DLD1 (cell line): ENCODE results near the gene PGPEP1.
"Not testable (repeated sequence)": the region's sequence is repeated elsewhere in the genome, so short reads cannot be mapped to it uniquely, and the experiment has no call there.

Experiments
- in situ Hi-C: cut with HindIII; loops from 2 replicates; pipeline ENCODE4 v1.10.0; 2017; ENCODE audit warnings: low sequenced_read_pairs

PGPEP1 gene

DNA sequence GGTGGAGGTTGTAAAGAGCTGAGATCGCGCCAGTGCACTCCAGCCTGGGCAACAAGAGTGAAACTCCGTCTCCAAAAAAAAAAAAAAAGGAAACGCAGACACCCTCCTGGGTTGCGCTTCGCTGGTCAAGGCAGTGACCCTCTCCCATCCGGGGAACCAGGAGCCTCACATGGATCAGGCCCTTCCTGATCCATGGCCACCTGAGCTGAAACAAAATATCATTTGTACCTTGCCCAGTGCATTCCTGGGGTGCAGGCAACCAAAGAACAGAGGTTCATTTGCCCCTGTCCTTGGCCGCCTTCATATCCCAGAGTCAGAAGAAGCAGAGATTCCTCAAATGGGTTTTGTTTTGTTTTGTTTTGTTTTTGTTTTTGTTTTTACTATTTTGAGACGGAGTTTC lies 9.5 kb upstream of the PGPEP1 start:
- in situ Hi-C loops, result no loop called here

DNA sequence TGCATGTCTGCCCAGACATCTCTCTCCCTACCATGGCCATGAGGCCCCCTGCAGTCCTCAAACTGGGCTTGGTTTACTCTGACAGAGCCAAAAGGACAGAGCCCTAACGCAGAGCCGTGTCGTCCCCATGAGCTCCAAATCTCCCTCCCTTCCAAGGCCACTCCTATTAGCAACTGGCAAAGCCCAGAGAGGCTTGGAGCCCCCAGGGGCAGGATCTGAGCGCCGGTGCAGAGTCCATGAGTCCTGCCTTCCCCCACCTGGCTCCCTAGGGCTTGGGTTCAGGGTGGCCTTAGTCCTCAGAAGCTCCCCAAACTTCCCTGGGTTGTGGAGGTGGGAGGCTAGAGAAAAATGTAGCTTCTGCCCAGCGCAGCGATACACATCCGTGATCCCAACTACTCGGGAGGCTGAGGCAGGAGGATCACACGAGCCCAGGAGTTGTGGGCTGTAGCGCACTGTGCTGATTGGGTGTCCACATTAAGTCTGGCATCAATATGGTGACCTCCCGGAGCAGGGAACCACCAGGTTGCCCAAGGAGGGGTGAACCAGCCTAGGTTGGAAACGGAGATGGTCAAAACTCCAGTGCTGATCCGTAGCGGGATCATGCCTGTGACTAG lies 7.4 kb upstream of the PGPEP1 start:
- in situ Hi-C loops, result no loop called here

DNA sequence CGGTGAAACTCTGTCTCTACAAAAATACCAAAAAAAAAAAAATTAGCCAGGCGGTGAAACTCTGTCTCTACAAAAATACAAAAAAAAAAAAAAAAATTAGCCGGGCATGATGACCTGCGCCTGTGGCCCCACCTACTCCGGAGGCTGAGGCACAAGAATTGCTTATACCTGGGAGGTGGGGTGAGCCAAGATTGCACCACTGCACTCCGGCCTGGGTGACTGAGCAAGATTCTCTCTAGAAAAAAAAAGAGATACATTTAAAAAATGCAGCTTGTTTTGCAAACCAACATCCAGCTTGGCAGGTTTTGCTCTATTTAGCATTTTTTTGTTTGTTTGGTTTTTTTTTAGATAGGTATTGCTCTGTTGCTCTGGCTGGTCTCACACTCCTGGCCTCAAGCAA lies 6.7 kb upstream of the PGPEP1 start:
- in situ Hi-C loops, result no loop called here

DNA sequence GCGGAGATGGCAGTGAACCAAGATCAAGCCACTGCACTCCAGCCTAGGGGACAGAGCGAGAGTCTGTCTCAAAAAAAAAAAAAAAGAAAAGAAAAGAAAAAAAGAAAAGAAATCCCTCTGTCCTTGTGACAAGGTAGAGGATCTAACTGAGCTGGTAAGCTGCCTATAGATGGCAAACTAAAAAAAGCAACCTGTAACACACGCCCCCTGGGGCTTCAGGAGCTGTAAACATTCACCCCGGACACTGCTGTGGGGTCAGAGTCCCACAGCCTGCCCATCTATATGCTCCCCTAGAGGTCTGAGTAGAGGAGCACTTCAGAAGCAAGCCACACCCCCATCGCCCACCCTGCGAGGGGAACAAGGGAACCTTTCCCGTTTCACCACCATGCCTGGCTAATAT lies 4.3 kb upstream of the PGPEP1 start:
- in situ Hi-C loops, result no loop called here

DNA sequence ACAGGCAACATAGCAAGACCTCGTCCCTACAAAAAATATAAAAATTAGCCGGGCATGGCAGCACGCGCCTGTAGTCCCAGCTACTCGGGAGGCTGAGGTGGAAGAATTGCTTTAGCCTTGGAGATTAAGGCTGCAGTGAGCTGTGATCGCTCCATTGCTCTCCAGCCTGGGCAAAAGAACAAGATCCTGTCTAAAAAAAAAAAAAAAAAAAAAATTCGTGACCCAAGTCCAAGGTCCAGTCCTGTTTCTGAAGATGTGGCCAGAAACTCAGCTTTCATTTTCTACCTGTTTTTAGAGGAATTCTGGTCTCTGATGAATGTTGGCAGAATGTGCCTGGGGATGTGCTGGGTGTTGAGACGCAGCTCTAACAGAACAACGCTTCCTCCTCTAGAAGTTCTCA lies 1.9 kb upstream of the PGPEP1 start:
- in situ Hi-C loops, result no loop called here

DNA sequence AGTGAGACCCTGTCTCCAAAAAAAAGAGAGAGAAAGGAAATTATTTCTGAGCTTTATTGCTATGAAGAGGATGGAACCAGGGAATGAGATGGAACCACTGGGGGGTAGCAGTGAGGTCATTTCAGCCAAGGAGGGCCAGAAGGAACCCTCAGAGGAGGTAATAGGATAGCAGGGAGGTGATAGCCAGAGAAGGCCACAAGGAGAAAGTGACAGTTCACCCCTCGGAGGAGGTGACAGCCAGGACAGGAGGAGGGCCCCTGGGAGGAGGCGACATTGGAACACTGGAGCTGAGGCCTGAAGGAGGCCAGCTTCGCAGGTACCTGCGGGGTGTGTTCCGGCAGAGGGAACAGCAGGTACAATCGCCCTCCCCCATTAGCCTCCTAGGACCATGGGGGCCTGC lies 675 bp upstream of the PGPEP1 start:
- in situ Hi-C loops, result no loop called here

DNA sequence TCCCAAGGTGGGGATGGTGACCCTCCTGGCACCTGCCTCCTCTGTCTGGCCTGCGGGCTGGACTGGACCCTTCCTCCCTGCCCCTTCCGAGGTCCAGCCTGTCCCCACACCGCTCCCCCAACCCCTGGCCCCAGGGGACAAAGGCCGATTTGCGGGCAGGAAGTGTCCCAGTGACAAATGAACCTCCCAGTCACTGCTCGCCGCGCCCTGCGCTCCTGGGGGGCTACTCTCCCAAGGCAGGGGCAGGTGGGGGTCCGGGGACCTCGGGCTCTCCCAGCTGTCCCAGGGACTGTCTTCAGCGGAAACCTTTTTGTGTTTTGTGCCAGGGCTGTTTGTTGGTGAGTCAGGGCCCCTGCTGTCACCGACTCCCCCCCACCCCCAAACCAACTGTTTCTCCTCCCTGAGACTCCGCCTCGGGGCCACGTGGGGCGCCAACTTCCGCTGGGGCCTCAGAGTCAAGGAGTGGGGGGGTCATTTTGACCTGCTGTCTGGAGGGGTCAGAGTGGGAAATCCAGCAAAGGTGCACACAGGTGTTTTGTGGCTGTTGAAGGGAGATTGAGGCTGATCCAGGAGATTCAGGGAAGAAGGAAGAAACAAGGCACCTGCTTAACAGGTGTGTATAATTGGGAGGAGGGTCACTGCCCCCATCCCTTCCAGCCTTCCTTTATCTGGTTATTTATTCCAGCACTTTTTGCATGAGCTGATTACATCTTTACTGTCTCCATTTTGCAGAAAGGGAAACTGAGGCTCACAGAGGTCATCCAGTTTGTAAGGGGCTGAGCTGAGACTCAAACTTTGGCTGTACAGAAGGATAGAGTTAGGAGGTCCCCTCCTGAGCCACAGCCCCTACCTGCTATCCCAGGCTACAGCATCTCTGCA lies 831 bp downstream of the PGPEP1 start:
- in situ Hi-C loops, result no loop called here

DNA sequence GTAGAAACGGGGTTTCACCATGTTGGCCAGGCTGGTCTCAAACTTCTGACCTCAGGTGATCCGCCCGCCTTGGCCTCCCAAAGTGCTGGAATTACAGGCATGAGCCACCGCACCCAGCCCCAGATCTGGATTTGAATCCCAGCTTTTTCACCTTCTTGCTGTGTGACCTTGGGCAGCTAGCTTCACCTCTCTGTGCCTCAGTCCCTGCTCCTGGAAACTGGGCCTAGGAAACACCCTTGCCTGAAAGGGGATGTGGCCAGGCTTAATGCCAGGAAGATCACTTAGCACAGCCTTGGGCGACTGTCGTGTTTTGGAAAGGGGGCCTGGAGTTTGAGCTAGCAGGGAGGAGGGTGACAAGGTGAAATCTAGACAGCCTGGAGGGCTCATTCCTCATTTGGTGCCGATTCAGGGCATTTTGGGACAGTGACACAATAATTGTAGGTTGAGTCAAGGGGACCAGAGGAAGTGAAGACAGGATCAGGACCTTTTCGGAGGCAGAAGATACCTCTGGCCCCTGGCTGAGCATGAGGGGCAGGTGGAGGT lies 1.8 kb downstream of the PGPEP1 start:
- in situ Hi-C loops, result no loop called here

DNA sequence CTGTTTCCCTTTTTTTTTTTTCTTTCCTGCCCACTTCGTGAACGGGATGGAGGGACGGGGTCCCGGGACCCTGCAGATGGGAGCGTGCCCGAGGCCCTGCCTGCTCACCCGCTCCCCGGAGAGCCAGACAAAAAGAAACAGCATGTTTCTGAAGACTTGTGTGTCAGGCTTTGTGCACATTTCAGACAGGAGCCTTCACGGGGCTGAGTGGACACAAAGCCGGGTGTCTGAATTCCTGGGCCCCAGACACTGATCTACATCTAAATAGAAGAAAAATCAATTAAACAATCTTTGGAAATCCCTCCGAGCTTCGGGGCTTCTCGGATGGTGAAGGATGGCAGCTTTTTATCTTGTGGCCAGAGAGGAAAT lies 4.2 kb downstream of the PGPEP1 start:
- in situ Hi-C loops, result no loop called here

DNA sequence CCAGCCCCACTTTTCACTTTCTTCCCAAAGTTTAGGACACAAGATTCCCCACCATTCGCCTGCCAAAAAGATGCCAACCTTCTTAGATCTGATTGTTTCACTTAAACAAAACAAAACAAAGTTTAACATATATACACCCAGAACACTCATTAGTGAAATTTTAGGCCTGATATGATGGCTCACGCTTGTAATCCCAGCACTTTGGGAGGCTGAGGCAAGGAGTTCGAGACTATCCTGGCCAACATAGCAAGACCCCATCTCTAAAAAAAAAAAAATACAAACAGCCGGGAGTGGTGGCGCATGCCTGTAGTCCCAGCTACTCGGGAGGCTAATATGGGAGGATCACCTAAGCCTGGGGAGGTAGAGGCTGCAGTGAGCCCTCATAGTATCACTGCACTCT lies 4.9 kb downstream of the PGPEP1 start:
- in situ Hi-C loops, result no loop called here

DNA sequence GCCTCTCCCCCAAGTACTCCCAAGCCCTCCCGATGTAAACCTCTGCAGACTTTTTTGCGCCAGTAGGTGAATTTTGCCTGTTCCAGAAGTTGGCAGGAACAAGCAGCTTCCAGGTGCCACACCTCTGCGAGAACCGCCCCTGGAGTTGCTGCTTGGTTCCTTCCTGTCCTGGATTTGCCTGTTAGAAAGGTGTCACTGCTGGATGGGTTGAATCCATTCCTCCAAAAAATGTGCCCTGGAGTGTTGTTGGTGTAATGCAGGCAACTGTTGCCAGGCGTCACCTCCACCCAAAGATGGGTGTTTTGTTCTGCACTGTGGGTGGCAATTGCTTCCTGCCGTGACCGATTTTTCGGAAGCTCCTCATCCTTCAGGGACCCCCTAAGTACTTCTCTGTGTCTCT lies 5.7 kb downstream of the PGPEP1 start:
- in situ Hi-C loops, result no loop called here

DNA sequence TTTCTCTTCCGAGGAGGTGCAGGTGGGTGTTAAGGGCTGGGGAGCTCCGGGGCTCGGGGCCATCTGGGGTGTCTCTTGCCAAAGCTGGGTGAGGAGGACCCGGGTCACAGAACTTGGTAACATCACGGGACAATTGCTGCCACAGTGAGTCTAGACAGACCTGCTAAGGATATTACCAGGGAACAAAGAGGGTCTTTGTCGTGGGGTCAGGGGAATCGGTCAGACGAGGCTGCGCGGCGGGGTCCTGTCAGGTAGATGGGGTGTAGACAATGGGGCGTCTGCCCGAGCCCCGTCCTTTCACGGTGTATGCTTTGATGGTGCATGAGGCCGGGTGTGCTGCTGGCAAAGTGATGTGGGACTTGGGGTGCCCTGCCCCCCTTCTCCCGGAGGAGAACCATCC lies 7.8 kb downstream of the PGPEP1 start:
- in situ Hi-C loops, result no loop called here

DNA sequence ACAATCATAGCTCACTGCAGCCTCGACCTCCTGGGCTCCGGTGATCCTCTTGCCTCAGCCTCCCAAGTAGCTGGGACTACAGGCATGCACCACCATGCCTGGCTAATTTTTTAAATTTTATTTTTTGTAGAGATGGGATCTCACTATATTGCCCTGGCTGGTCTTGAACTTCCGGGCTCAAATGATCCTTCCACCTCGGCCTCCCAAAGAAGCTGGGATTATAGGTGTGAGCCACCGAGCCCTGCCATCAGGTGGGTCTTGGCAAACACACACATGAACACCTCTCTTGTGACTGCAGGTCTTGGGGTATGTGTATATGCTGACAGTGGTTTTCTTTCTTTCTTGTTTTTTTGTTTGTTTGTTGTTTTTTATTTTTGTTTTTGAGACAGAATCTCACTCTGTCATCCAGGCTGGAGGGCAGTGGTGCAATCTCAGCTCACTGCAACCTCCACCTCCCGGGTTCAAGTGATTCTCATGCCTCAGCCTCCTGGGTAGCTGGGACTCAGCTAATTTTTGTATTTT lies 8.5 kb downstream of the PGPEP1 start:
- in situ Hi-C loops, result not testable (repeated sequence)

DNA sequence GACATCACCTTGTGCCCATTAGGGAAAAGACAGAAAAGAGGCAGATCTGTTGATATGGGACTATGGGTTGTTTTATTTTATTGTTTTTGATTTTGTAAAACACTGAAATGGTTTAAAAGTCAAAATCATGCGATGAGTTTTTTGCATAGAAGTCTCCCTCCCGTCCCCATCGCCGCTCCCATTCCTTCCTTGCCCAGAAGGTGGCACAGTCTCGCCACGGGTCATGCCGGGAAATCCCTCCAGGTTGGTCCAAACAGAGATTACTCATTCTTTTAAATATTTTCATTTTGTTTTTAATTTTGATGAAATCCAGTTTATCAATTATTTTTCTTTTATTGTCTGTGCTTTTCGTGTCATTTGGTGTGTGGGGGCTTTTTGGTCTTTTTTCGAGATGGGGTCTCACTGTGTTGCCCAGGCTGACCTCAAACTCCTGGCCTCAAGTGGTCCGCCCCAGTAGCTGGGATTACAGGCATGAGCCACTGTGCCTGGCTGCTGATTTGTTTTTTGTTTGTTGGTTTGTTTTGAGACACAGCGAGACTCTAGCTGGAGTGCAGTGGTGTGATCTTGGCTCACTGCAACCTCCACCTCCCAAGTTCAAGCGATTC lies 9.2 kb downstream of the PGPEP1 start:
- in situ Hi-C loops, result no loop called here

DNA sequence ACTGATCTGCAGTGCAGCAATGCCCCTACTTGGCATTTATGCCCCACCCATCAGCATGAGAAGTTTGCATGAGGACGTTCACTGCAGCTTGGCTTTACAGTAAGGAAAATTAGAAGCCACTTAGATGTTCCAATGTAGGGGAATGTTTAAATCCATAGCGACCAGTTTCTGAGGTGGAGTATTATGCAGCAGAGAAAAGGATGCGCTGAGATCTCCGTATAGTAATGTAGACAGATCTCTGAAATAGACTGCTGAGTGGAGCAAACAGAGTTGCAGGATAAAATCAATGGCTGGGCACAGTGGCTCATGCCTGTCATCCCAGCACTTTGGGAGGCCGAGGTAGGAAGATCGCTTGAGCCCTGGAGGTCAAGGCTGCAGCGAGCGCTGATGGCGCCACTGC lies 10.1 kb downstream of the PGPEP1 start:
- in situ Hi-C loops, result no loop called here

DNA sequence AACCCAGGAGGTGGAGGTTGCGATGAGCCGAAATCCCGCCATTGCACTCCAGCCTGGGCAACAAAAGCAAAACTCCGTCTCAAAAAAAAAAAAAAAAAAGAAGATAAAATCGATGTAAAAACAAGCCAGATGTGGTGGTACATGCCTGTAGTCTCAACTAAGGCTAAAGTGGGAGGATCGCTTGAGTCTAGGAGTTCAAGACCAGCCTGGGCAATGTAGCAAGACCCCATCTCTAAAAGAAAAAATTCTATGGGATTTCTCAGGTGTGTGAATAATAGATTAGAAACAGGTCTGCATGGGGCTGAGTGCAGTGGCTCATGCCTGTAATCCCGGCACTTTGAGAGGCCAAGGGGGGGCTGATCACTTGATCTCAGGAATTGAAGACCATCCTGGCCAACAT lies 11.1 kb downstream of the PGPEP1 start:
- in situ Hi-C loops, result no loop called here

DNA sequence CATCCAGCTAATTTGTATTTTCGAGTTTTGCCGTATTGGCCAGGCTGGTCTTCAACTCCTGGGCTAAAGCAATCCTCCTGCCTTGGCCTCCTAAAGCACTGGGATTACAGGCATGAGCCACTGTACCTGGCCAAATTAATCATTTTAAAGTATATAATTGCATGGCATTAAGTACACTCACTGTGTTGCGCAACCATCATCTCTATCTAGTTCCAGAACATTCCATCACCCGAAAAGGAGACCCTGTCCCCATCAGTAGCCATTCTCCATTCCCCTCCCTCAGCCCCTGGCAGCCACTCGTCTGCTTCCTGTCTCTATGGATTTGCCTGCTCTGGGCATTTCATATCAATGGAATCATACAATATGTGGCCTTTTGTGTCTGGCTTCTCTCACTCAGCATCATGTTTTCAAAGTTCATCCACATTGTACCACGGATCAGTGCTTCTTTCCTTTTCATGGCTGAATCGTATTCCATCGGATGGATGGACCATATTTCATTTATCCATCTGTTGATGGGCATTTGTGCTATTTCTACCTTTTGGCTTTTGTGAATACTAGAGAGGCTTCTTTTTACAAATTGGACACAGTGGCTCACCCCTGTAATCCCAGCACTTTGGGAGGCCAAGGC lies 13.1 kb downstream of the PGPEP1 start:
- in situ Hi-C loops, result no loop called here

DNA sequence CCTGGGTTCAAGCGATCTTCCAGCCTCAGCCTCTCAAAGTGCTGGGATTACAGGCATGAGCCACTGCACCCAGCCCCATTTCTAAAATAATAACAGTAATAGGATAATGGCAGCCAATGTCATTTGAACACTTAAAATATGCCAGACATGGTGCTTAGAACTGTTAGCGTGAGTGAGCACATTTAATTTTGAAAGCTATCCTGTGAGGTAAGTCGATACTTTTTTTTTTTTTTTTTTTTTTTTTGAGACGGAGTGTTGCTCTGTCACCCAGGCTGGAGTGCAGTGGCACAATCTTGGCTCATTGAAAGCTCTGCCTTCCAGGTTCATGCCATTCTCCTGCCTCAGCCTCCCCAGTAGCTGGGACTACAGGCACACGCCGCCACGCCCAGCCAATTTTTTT lies 14.3 kb downstream of the PGPEP1 start:
- in situ Hi-C loops, result not testable (repeated sequence)

DNA sequence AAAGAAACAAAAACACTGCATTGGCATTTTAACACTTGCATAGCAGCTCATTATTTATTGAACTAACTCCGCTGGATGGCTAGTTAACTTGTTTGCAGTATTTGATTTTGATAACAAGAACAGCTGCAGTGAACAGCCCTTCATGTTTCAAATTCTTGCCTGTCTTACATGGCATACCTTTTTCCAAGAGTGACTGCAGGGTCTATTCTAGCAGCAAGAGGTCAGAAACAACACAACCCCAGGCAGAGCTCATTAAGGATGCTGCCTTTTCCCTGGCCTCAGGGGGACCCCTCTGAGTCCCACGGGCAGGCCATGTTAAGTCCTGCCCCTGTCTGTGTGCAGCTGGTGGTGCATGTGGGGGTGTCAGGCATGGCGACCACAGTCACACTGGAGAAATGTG lies 16.6 kb downstream of the PGPEP1 start:
- in situ Hi-C loops, result no loop called here

DNA sequence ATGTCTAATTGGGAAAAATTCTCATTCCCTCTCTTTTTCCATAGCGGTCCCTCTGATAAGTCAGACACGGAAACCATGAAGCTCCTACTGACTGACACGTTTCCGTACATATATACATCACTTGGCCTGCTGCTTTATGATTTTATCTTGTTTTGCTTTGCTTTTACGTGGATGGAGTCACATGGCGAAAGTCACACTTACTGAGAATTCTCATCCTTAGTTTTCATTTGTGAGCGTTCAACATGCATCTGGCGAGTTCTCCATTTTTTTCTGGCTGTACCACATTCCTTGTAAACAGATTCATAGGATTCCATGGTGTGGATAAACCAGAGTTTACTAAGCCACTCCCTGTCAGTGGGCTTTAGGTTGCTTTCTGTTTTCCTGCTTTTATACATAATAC lies 21.2 kb downstream of the PGPEP1 start:
- in situ Hi-C loops, result no loop called here

DNA sequence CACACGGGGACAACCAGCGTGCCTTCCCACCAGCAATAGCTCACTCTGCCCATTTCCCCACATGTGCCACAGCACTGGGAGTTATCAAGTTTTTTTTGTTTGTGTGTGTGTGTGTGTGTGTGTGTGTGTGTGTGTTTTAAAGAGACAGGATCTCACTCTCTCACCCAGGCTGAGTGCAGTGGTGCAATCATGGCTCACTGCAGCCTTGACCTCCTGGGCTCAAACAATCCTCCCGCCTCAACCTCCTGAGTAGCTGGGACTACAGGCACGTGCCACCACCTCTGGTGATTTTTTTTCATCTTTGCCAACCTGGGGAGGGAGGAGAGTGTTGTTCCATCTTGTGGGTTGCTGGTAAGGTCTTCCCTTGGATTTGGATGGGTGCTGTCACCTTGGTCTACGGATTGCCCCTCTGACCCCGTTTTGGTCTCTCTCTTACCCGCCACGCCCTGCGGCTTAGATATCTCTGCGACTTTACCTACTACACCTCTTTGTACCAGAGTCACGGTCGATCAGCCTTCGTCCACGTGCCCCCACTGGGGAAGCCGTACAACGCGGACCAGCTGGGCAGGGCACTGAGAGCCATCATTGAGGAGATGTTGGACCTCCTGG lies 22.6 kb downstream of the PGPEP1 start:
- in situ Hi-C loops, result no loop called here
